ENCODE data around the gene RETN.

Gene RETN, protein sequence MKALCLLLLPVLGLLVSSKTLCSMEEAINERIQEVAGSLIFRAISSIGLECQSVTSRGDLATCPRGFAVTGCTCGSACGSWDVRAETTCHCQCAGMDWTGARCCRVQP

DNA sequence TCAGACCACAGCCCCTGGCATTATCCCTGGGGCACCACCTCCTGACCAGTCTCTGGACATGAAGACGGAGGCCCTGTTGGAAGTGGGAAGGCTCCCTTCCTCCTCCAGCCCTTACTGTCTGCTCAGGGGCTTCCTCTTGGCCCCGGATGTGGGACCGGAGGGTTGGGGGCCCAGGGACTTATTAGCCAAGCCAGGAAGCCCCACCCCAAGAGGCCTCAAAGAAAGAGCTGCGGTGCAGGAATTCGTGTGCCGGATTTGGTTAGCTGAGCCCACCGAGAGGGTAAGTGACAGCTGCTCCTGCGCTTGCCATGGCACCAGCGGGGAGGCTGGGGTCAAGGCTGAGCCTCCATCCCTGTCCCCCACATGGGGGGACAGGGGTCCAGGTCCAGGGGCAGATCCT lies at the start of gene RETN:
Gene RETN, plus strand, starts transcription at position 208 of the 400 bp plus-strand sequence. CDS start 278 bp downstream, outside the sequence.
- H3K4me3 ChIP-seq = peak within 1 kb of the TSS; percentile 25; the same call in 1 of the 2 replicates
- H3K9me3 ChIP-seq = peaks cover 2% of the 10 kb centered on the region; the same call in 1 of the 2 replicates
- TF ChIP-seq Cebpa-rat (IDR thresholded peaks at IDR 0.05) = no peak
- H3K27me3 ChIP-seq = no peaks in the 10 kb centered on the region
- no peak within 1 kb of the TSS for H3K9ac ChIP-seq
- no peak within 1 kb of the TSS for H3K27ac ChIP-seq
- H4K20me1 ChIP-seq = no peaks in the 10 kb centered on the region
- peak within 1 kb of the TSS; percentile 94 for H3K4me2 ChIP-seq
- H3K36me3 ChIP-seq = no peaks in the 10 kb centered on the region
- H3K4me1 ChIP-seq = peaks cover 30% of the 10 kb centered on the region

DNA sequence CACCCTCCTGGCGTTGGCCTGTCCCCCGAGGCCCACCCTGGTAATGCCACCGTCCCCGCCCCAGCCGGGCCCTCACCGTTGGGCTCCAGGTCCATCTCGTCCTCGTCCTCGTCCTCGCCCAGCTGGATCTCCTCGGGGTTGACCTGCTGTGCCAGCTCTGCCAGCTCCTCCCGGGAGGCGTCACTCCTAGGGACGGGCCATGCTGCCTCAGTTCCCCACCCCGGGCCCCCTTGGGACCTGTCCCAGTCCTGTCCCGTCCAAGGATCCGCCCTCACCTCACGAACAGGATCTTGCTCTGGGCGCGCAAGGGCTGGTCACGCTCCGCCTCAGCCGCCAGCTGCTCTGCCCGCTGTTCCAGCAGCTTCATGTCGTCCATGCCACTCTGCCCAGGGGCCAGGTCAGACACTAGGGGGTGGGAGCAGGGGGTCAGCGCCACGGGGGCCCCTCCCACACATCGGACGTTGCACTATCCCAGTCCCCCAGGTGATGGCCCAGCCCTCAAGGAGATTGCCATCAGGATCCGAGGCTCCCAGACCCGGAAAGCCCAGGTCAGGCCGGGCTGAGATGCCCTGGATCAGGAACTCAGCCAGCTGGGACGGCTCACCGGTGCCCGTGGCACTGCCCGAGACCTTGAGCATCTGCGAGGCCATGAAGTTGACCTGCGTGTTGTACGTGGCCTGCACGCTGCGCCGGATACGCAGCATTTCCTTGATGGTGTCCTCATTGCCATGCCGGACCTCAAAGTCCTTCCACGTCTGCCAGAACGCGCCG lies 49.0 kb upstream of the RETN start:
- no peaks in the 10 kb centered on the region for H3K27me3 ChIP-seq
- no peak overlapping the region for H3K27ac ChIP-seq
- H3K4me1 ChIP-seq = no peaks in the 10 kb centered on the region
- H3K9me3 ChIP-seq = no peaks in the 10 kb centered on the region
- TF ChIP-seq Cebpa-rat (IDR thresholded peaks at IDR 0.05) = no peak
- peaks cover 84% of the 10 kb centered on the region for H3K36me3 ChIP-seq
- no peak overlapping the region for H3K4me2 ChIP-seq
- no peak overlapping the region for H3K4me3 ChIP-seq
- no peak overlapping the region for H3K9ac ChIP-seq
- H4K20me1 ChIP-seq = peaks cover 42% of the 10 kb centered on the region

DNA sequence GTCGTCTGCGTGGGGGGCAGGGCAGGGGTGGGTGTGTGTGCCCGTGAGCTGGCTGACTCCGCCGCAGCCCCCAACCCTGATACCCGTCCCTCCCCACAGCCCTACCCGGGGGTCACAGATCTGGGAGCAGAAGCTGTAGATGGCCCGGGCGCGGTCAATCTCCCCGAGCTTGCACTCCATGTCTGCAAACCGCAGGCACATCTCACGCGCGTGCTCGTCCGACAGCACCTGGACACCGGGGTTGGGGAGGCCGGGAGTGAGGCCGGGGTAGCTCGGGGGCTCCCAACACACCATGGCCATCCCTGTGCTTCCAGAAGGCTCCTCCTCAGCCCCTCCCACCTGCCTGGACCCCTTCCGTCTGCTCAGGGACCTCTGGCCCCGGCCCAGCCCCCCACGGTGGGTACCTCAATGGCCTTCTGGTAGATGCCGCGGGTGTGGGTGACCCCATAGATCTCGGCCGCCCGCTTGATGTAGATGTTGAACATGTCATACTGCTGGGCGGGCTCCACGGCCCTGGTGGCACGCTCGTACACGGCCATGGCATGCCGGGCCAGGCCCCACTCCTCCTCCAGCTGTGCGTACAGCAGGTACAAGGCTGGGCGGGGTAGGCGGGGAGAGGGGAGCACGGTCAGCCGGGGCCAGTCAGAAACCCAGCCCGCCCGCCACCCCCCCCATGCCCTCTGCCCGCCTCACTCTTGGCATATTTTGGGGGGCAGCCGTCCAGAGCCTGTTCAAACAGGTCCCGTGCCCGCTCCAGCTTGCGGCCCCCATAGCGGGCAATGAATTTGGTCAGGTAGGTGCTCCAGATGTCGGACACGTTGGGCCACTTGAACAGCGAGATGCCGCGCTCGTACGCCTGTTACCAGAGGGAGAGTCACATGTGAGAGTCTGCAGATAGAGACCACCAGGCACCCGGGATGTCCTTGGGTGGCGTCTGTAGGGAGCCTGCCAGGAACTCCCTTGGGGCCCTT lies 48.1 kb upstream of the RETN start:
- Histone ChIP-seq H3K4me3 (no peak overlapping the region), H3K9me3 (no peaks in the 10 kb centered on the region), H3K4me1 (no peaks in the 10 kb centered on the region), H3K27me3 (no peaks in the 10 kb centered on the region), H3K4me2 (no peak overlapping the region), H3K27ac (no peak overlapping the region), H3K9ac (no peak overlapping the region), H3K36me3 (peaks cover 93% of the 10 kb centered on the region), H4K20me1 (peaks cover 48% of the 10 kb centered on the region)
- no peak for TF ChIP-seq Cebpa-rat (IDR thresholded peaks at IDR 0.05)

DNA sequence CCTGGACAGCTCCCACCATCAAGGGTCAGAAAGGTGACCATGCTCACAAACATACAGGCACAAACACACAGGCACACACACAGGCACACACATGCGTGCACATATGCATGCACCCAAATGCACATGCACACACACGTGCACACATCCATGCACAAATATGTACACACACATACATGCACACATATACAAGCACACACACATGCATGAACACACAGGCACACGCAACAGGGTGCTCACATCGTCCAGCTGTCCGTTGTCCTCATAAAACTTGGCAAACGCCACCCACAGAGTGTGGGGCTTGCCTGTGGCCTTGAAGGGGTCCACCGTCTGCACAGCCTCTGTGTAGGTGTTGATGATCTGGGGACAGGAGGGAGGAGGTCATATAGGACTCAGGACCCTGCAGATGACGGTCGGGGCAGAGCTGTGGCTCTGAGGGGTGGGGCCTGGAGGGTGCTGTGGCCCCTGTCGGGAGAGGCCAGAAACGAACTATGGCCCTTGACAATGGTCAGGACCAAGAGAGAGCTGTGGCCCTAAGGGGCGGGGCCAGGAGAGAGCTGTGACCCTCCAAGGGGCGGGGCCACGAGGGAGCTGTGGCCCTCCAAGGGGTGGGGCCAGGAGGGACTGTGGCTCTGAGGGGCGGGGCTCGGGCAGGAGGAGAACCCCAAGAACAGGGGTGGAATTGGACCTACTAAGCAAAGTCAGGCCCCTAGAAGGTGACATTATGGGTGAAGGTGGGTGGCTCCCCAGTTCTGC lies 45.7 kb upstream of the RETN start:
- H3K9me3 ChIP-seq = no peaks in the 10 kb centered on the region
- H3K36me3 ChIP-seq = peaks cover 97% of the 10 kb centered on the region
- no peaks in the 10 kb centered on the region for H3K27me3 ChIP-seq
- no peak overlapping the region for H3K27ac ChIP-seq
- no peak overlapping the region for H3K4me3 ChIP-seq
- no peak for TF ChIP-seq Cebpa-rat (IDR thresholded peaks at IDR 0.05)
- peaks cover 66% of the 10 kb centered on the region for H4K20me1 ChIP-seq
- no peak overlapping the region for H3K4me2 ChIP-seq
- peaks cover 4% of the 10 kb centered on the region for H3K4me1 ChIP-seq
- no peak overlapping the region for H3K9ac ChIP-seq

DNA sequence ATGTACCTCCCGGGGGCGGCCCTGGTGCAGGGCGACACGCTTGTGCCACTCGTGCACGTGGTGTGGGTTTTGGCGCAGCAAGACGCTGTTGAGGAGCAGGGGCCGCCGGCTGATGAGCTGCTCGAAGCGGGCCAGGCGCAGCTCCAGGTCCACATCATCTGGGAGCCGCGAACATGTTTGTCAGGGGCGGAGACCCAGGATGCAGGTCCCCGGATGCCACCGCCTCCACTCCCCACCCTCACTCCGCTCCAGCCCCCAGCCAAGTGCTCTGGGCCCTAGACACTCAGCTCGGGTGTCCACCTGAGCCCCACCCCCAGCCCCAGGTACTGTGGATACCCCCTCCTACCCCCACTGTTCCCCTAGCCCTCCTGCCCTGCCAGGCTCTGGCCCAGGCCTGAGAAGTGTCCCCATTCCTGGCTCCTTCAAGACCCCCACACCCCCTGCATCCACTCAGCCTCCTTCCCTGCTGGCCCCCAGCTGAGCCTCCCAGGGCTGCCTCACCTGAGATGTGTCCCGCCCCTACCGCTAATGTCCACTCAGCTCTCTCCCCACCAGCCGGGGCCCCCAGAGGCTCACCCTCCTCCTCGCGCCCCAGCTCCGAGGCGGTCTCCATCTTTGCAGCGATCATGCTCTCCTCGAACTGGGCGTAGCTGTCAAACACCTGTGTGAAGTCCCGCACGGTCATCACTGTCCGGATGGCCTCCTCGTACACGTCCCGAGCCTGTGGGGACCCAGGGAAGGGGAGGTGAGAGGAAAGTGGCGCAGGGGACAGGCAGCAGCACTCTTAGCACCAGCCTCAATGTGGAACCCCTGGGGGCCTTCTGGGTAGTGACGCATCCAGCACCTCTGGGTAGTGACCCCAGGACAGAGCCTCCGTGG lies 44.9 kb upstream of the RETN start:
- no peak overlapping the region for H3K4me2 ChIP-seq
- peaks cover 89% of the 10 kb centered on the region for H3K36me3 ChIP-seq
- H3K4me3 ChIP-seq = no peak overlapping the region
- no peaks in the 10 kb centered on the region for H3K9me3 ChIP-seq
- no peak overlapping the region for H3K27ac ChIP-seq
- peaks cover 66% of the 10 kb centered on the region for H4K20me1 ChIP-seq
- H3K27me3 ChIP-seq = no peaks in the 10 kb centered on the region
- H3K4me1 ChIP-seq = peaks cover 12% of the 10 kb centered on the region
- no peak for TF ChIP-seq Cebpa-rat (IDR thresholded peaks at IDR 0.05)
- no peak overlapping the region for H3K9ac ChIP-seq

DNA sequence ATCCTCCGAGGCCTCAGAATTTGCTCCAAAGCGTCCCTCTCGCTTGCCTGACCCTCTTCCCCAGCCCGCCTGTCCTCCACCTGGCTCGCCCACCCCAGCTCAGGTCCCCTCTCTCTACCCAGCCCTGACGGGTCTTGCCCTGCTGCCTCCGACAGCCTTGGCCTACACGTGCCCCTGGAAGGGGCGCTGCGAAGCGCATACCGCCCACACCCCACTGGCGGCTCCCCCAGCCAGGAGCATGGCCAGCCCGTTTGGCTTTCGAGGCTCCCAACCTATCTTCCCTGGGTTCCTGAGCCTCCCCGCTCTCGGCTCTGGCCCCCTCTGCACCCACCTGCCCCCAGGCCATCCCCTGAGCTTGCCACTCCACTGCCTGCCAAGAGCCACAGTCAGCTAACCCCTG lies 44.0 kb upstream of the RETN start:
- Histone ChIP-seq H3K4me1 (peaks cover 12% of the 10 kb centered on the region), H3K9ac (no peak overlapping the region), H3K27ac (no peak overlapping the region), H3K4me2 (no peak overlapping the region), H3K27me3 (no peaks in the 10 kb centered on the region), H3K4me3 (no peak overlapping the region), H3K9me3 (no peaks in the 10 kb centered on the region), H3K36me3 (peaks cover 82% of the 10 kb centered on the region), H4K20me1 (peaks cover 64% of the 10 kb centered on the region)
- TF ChIP-seq Cebpa-rat (IDR thresholded peaks at IDR 0.05) = no peak

DNA sequence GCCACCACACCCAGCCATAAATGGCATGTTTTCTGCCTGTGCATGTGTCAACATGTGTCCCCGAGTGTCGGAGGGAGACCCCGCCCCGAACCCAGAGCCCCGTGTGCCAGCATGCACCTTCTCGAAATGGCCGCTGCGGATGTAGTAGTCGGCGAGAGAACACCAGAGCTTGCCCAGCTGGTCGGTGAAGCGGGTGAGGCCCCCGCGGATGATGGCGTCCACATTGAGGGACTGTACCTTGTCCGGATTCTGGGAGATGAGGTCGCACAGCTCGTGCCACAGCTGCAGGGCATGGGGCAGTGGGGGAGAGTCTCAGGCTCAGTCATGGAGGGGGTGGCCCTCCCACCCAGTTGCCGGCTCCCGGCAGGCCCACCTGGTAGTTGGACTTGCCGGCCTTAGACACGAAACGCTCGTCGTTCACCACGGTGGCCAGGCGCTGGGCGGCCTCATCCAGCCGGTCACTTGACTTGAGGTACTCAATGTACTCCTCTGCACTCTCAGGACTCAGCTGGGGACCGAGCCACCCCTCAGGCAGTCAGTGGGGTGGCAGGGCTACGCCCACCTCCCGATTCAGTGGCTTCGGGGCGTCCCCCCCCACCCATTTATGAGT lies 43.0 kb upstream of the RETN start:
- Histone ChIP-seq H3K27me3 (no peaks in the 10 kb centered on the region), H3K4me1 (peaks cover 20% of the 10 kb centered on the region), H3K4me2 (no peak overlapping the region), H3K9me3 (no peaks in the 10 kb centered on the region), H3K9ac (no peak overlapping the region), H3K36me3 (peaks cover 71% of the 10 kb centered on the region), H4K20me1 (peaks cover 64% of the 10 kb centered on the region), H3K27ac (no peak overlapping the region), H3K4me3 (no peak overlapping the region)
- TF ChIP-seq Cebpa-rat (IDR thresholded peaks at IDR 0.05) = no peak

DNA sequence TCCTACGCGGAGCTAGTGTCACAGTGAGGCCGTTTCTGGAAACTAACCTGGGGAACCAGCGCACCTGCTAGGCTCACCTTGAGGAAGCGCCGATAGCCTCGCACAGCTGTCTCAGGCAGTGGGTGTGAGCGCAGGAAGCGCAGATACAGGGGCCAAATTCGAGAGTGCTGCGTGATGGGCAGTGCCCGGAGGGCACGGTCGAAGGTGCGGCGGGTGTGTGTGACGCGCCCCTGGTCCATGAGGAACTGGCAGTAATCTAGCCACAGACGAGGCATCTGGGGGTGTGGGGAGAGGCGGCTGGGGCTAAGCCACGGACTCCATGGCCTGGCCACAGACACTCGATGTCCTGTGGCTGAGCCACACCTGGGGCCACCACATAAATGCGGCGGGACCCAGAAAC lies 41.7 kb upstream of the RETN start:
- H3K27me3 ChIP-seq = no peaks in the 10 kb centered on the region
- H3K9me3 ChIP-seq = no peaks in the 10 kb centered on the region
- TF ChIP-seq Cebpa-rat (IDR thresholded peaks at IDR 0.05) = no peak
- no peak overlapping the region for H3K4me2 ChIP-seq
- H3K4me3 ChIP-seq = no peak overlapping the region
- H4K20me1 ChIP-seq = peaks cover 55% of the 10 kb centered on the region
- H3K27ac ChIP-seq = no peak overlapping the region
- H3K36me3 ChIP-seq = peaks cover 67% of the 10 kb centered on the region
- H3K4me1 ChIP-seq = peaks cover 22% of the 10 kb centered on the region
- H3K9ac ChIP-seq = no peak overlapping the region

Data from BLaER1 (cell line).